Upper lobe of right lung (tissue), 1 donor: ENCODE measurements around the gene FRMPD2. TPM values are rescaled to one million over a fixed set of nuclear protein-coding genes. Genes with fewer than 3 reads are reported as not detected.

Source experiments
- ATAC-seq: fragments of 200-7000 bp; cut with Tn5 transposase; one replicate; pipeline ENCODE4 v1.9.1; 2020; ENCODE audit warnings: mild to moderate bottlenecking, moderate library complexity
- DNase-seq: peaks from one replicate; pipeline ENCODE4 v3.0.0-alpha.2; 2020
- H3K27ac ChIP-seq: fragments of 200-600 bp; one replicate; pipeline ENCODE4 v1.8.0; 2022
- H3K27me3 ChIP-seq: fragments of 200-600 bp; one replicate; pipeline ENCODE4 v1.8.0; 2022; ENCODE audit warnings: mild to moderate bottlenecking
- H3K36me3 ChIP-seq: fragments of 200-600 bp; one replicate; pipeline ENCODE4 v1.8.0; 2022
- H3K4me1 ChIP-seq: fragments of 200-600 bp; one replicate; pipeline ENCODE4 v1.8.0; 2022
- H3K4me3 ChIP-seq: fragments of 200-600 bp; one replicate; pipeline ENCODE4 v1.8.0; 2022; ENCODE audit warnings: mild to moderate bottlenecking
- H3K9me3 ChIP-seq: fragments of 200-600 bp; one replicate; pipeline ENCODE4 v1.8.0; 2022
- CTCF ChIP-seq: fragments of 200-600 bp; IDR thresholded peaks from one replicate; pipeline ENCODE4 v1.8.0; 2022; ENCODE audit warnings: antibody characterized with exemption
- intact Hi-C: fragments of 100-400 bp; cut with DNase I; formaldehyde crosslinking; loops from one replicate; pipeline ENCODE4 v1.11.0; 2022
- total RNA-seq: library from RNA; stranded (reverse); fragmentation: NEBNext Ultra II Directional; extraction: Animal tissue kit (Norgen Biotek cat#: 25700); gene quantifications from one replicate; pipeline ENCODE4 v1.2.1, GENCODE V29; 2021
- donor health status: DM: no; HTN: yes; CAD: no; lungs with severe emphysema.

Gene FRMPD2
- total RNA-seq, 1 donor from 2014 or later = not detected

GRCh38 chr10:48213047-48213446, 61.4 kb downstream of the FRMPD2 start:
- no peak for DNase-seq
- Histone ChIP-seq H3K36me3 (no peaks in the 10 kb centered on the region), H3K4me1 (no peaks in the 10 kb centered on the region), H3K9me3 (no peaks in the 10 kb centered on the region), H3K4me3 (no peak overlapping the region), H3K27ac (no peak overlapping the region), H3K27me3 (no peaks in the 10 kb centered on the region)
- no peak for TF ChIP-seq CTCF
- intact Hi-C loops = no loop called here
- no peak for ATAC-seq

- no peak overlapping the region for H3K27ac ChIP-seq
- TF ChIP-seq CTCF = no peak
- intact Hi-C loops = no loop called here
- H3K4me3 ChIP-seq = no peak overlapping the region
- no peaks in the 10 kb centered on the region for H3K36me3 ChIP-seq
- ATAC-seq = no peak
- no peaks in the 10 kb centered on the region for H3K9me3 ChIP-seq
- no peaks in the 10 kb centered on the region for H3K27me3 ChIP-seq
- no peak for DNase-seq
- no peaks in the 10 kb centered on the region for H3K4me1 ChIP-seq
These were observed 62.7 kb downstream of the FRMPD2 start for GRCh38 chr10:48211777-48212176.

- DNase-seq (no peak), ATAC-seq (no peak)
- no peaks in the 10 kb centered on the region for H3K36me3 ChIP-seq
- no peaks in the 10 kb centered on the region for H3K27me3 ChIP-seq
- H3K4me3 ChIP-seq = no peak overlapping the region
- H3K4me1 ChIP-seq = no peaks in the 10 kb centered on the region
- no peak for TF ChIP-seq CTCF
- H3K27ac ChIP-seq = no peak overlapping the region
- intact Hi-C loops = no loop called here
- no peaks in the 10 kb centered on the region for H3K9me3 ChIP-seq
These were observed 63.5 kb downstream of the FRMPD2 start for GRCh38 chr10:48210966-48211365.

GRCh38 chr10:48210391-48210790, 64.1 kb downstream of the FRMPD2 start:
- Histone ChIP-seq H3K27ac (no peak overlapping the region), H3K4me3 (no peak overlapping the region), H3K27me3 (no peaks in the 10 kb centered on the region), H3K9me3 (no peaks in the 10 kb centered on the region), H3K36me3 (no peaks in the 10 kb centered on the region), H3K4me1 (no peaks in the 10 kb centered on the region)
- no peak for TF ChIP-seq CTCF
- intact Hi-C loops = no loop called here
- ATAC-seq (no peak), DNase-seq (no peak)

- no peak for TF ChIP-seq CTCF
- no peak for ATAC-seq
These were observed 65.3 kb downstream of the FRMPD2 start for GRCh38 chr10:48209241-48209640.

GRCh38 chr10:48207853-48208252, 66.6 kb downstream of the FRMPD2 start:
- Histone ChIP-seq H3K27me3 (no peaks in the 10 kb centered on the region), H3K36me3 (no peaks in the 10 kb centered on the region), H3K27ac (no peak overlapping the region), H3K4me1 (no peaks in the 10 kb centered on the region), H3K4me3 (no peak overlapping the region), H3K9me3 (no peaks in the 10 kb centered on the region)
- DNase-seq = no peak
- ATAC-seq = no peak
- no peak for TF ChIP-seq CTCF
- intact Hi-C loops = no loop called here

More at GRCh38 chr10:48209241-48209640, 65.3 kb downstream of the FRMPD2 start:
- no peak for DNase-seq
- Histone ChIP-seq H3K27me3 (no peaks in the 10 kb centered on the region), H3K36me3 (no peaks in the 10 kb centered on the region), H3K9me3 (no peaks in the 10 kb centered on the region), H3K27ac (no peak overlapping the region), H3K4me3 (no peak overlapping the region), H3K4me1 (no peaks in the 10 kb centered on the region)
- intact Hi-C loops = no loop called here
